HG03066 (cell line): ENCODE results near the gene PALM.

Source experiments
- ATAC-seq: cut with Tn5 transposase; IDR thresholded peaks from one replicate; pipeline ENCODE4 v1.9.1; 2021; ENCODE audit warnings: low read depth; ENCODE audit not compliant: unreplicated experiment

PALM gene

DNA sequence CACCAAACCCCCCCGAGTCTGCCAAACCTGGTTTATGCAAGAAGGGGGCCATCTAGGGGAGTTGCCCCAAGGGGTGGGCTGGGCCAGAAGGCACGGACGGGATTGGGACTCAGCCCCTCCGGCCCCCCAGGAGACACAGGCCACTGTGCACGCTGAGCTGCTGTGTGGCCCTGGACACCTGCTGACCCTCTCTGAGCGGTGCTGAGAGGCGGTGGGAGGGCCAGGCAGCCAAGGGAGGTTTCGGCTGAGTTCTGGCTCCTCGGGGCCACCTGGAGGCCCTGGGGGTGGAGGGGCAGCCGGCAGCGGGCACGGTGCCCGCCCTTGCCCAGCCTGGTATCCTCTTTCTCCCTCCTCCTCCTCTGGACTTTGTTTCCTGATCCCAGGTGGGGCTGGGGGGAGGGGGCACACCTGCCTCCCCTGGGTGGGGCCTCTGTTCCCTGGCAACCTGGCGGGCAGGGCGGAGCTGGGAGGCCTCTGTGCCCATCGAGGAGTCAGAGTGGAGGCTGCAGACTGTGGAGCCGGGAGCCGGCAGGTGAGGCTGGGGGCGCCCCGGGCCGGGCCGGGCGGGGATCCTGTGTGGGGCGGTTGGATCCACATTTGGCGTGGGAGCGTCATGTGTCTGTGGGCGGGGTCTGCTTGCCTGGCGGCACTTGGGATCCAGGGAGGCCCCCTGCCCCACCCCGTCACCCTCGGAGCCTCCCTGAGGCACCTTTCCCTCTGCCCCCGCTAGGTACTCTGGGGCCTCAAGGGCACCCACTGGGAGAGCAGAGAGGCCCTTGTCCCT lies 42.1 kb downstream of the PALM start, which contains the start of gene MISP:
Gene MISP (plus strand): TSS at position 473 of the 784 bp plus-strand sequence. CDS start 5,835 bp downstream, outside the sequence.
- no peak for ATAC-seq

DNA sequence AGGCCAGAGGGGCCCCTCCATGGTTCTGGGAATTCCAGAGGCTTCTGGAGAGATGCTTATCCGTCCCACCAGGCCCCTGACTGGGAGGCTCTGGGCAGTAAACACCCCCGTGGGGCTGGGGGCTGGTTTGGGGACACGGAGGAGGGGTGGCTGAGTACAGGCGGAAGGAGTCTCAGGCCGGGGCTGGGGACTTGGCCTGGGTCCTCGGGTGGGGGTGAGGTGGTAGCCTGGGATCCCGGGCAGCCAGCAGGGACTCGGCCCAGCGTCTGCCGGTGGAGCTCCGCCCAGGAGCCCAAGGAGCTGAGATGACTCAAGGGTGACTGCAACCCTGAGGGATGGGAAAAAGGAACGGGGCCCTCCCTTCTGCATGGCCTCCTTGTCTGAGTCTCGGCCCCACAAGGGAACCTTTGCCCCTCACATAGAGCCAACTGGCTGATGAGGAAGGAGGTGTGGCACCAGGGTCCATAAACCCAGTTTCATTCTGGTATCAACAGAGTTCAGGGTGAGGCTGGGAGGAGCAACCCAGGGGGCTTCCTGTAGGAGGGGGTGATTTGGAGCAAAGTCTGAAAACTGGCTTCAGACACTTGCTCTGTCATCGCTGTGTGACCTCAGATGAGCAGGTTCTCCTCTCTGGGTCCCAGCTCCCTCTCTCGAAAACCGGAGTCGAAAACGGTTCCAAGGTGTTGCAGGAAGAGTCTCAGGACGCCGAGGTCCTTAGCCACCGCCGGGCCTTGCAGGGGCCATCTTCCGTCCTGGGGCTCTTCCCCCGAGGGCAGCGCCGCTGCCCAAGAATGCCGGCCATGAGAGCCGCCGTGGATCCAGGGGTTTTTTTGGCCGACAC lies 43.0 kb downstream of the PALM start:
- ATAC-seq = no peak

DNA sequence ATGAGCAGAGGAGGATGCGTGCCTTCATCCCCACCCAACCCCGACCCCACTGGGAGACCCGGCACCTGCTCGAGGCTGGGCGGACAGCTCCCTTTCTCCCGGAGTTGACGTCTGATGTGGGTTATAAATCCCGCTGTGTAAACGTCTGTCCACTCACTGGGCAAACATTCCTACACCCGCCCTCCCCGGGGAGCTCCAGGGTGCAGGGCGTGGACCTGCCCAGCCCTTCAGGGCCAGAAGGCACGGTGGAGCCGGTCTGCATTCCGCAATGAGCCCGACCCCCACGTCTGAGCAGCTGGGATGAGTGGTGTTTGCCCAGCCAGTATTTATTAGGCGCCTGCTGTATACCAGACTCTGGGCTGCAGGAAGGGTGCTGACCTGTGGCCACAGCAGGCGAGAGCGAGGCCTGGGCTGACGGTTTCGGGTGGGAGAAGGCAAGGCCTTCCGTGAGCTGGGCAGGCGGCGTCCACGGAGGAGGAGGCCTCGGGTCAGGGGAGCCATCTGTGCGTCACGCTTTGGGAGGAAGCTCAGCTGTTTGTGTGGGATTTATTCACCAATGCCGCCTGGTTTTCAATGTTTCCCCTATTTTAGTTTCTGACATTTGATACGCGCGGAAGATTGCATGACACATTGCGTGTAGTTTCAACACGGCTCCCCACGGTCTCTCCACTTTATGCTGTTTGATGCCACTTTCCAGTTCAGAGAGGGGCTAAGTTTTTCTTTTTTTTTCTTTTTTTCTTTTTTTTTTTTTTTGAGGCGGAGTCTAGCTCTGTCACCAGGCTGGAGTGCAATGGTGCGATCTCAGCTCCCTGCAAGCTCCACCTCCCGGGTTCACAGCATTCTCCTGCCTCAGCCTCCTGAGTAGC lies 44.1 kb downstream of the PALM start:
- no peak for ATAC-seq

DNA sequence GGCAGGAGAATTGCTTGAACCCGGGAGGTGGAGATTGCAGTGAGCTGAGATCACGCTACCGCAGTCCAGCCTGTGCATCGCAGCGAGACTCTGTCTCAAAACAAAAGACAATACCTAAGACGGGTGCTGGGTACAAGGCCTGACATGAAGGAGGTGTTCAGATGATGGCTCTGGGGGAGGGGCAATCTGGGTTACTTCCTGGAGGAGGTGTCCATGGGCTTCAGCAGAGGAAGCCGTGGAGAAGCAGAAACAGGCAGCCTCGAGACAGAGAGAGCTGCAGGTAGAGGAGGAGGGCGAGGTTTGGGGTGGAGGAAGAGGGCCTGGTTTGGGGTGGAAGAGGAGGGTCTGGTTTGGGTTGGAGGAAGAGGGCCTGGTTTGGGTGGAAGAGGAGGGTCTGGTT lies 45.8 kb downstream of the PALM start:
- no peak for ATAC-seq

DNA sequence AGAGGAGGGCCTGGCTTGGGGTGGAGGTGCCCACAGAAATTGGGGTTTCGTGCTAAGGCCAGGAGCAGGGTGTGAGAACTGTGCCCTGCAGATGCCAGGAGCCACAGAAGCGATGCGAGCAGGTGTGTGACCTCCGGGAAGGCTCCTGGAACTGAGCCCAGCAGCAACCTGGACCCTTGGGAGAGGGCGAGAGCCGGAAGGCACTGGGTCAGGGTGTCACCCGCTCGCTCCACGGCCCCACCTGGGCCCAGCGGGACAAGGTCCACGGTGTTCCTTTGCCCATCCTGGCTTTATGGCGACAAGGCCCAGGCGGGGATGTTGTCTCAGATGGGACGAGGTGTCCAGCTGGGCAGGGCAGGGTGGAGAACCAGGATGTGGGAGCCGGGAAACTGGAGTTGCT lies 46.3 kb downstream of the PALM start:
- no peak for ATAC-seq

DNA sequence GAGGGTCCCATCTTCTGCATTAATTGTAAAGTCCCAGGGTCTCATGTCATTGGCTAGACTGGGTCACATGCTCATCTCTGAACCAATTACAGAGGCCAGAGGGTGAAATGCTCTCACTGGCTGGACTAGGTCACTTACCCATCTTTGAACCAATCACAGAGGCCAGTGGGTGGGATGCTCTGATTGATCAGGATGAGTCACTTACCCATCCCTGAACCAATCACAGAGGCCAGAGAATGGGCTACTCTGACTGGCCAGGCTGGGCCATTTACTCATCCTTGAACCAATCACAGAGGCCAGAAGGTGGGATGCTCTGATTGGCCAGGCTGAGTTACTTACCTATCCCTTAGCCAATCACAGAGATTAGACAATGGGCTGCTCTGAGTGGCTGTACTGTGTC lies 47.5 kb downstream of the PALM start:
- no peak for ATAC-seq

DNA sequence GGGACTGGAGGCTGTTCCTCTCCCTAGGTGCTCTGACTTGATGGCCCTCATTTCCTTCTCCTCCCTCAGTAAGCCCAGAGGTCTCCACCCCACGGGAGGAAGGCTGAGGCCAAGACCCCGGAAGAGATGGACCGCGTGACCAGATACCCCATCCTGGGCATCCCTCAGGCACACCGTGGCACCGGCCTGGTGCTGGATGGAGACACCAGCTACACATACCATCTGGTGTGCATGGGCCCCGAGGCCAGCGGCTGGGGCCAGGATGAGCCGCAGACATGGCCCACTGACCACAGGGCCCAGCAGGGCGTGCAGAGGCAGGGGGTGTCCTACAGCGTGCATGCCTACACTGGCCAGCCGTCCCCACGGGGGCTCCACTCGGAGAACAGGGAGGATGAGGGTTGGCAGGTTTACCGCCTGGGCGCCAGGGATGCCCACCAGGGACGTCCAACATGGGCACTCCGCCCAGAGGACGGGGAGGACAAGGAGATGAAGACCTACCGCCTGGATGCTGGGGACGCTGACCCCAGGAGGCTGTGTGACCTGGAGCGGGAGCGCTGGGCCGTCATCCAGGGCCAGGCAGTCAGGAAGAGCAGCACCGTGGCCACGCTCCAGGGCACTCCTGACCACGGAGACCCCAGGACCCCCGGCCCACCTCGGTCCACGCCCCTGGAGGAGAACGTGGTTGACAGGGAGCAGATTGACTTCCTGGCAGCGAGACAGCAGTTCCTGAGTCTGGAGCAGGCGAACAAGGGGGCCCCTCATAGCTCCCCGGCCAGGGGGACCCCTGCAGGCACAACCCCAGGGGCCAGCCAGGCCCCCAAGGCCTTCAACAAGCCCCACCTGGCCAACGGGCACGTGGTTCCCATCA lies 48.3 kb downstream of the PALM start:
- no peak for ATAC-seq

DNA sequence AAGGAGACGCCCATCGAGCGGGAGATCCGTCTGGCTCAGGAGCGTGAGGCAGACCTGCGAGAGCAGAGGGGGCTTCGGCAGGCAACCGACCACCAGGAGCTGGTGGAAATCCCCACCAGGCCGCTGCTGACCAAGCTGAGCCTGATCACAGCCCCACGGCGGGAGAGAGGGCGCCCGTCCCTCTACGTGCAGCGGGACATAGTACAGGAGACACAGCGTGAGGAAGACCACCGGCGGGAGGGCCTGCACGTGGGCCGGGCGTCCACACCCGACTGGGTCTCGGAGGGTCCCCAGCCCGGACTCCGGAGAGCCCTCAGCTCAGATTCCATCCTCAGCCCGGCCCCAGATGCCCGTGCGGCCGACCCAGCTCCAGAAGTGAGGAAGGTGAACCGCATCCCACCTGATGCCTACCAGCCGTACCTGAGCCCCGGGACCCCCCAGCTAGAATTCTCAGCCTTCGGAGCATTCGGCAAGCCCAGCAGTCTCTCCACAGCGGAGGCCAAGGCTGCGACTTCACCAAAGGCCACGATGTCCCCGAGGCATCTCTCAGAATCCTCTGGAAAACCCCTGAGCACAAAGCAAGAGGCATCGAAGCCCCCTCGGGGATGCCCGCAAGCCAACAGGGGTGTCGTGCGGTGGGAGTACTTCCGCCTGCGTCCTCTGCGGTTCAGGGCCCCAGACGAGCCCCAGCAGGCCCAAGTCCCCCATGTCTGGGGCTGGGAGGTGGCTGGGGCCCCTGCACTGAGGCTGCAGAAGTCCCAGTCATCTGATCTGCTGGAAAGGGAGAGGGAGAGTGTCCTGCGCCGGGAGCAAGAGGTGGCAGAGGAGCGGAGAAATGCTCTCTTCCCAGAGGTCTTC lies 49.3 kb downstream of the PALM start:
- no peak for ATAC-seq

DNA sequence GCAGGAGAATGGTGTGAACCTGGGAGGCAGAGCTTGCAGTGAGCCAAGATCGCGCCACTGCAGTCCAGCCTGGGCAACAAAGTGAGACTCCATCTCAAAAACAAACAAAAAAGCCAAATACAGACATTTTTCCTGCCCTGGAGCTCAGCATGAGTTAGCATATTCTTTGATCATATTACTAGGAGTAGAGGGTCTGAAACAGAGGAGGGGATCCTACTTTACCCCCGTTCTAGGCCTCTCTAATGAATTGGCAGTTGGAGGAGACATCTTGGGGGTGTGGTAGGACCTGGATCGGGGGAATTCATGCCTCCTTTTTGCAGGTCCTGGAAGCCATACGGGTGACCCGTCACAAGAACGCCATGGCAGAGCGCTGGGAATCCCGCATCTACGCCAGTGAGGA lies 54.4 kb downstream of the PALM start:
- no peak for ATAC-seq

DNA sequence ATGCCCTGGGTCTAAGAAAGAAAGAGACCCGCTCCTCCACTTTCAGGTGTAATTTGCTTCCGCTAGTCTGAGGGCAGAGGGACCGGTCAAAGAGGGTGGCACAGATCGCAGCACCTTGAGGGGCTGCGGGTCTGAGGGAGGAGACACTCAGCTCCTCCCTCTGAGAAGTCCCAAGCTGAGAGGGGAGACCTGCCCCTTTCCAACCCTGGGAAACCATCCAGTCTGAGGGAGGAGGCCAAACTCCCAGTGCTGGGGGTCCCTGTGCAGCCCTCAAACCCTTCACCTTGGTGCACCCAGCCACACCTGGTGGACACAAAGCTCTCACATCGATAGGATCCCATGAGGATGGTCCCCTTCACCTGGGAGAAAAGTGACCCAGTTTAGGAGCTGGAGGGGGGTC lies 55.1 kb downstream of the PALM start:
- no peak for ATAC-seq

DNA sequence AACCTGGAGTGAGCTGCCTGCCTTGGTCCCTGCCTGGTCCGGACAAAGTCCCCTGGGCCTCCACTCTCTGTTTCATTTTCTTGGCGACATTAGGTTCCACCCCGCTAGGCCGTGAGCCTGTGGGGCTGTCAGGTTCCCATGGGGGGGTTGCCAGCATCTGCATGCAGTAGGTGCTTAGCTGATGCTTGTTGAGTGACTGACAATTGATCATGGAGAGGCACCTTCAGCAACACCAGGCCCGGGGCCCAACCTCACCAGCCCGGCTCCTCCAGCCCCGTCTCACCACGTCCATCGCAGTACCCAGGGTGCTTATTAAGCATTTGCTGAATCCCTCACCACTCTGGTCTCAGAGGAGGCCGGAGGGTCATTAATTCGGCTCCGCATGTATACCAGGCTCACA lies 55.6 kb downstream of the PALM start:
- no peak for ATAC-seq

DNA sequence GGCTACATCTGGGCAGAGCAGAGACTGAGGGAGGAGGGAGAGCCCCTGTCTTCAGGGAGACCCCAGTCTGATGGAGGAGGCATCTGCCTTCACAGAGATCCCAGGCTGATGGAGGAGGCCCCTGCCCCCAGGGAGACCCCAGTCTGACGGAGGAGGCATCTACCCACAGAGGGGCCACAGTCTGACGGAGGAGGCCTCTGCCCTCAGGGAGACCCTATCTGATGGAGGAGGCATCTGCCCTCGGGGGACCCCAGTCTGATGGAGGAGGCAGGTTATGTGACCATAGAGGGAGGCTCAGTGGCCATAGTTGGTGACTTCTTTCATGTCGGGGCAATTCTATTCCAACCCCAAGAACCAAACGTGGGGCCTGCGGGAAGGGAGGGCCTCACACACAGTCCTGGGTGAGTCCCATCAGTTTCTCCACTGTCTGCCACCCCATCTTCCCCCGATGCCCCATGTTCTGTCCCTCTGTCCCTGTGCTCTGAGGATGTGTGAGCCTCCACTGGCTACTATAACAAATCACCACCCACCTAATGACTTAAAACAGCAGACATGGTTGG lies 56.5 kb downstream of the PALM start:
- no peak for ATAC-seq

DNA sequence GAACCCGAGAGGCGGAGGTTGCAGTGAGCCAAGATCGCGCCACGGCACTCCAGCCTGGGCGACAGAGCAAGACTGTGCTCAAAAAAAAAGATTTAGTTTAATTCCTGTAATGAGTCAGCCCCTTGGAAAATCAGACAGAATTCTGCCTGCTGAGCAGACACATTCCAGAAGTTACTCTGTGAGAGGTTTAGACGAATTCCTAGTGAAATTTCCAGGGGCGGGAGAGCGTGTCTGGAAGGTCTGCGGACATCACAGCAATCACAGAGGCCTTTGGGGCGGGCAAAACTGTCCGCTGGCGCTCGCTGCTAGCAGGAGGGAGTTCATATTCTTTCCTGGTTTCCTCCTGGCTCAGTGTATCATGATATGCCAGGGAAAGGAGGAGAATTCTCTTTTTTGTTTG lies 59.7 kb downstream of the PALM start:
- no peak for ATAC-seq

DNA sequence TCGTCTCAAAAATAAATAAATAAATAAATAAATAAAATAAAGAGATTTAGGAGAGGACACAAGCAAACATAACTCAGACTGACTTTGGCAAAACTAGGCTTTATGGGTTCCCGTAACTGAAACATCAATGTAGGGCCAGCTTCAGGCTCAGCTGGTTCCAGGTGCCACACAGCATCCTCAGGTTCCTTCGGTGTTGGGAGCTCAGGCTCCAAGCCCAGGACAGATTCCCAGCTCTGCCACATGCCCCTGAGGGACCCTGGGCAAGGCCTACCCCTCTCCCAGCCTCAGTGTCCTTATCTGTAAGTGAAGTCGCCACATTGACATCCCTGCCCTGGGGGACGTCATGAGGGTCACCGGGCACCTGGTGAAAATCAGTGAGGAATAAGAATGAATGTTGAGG lies 60.9 kb downstream of the PALM start:
- no peak for ATAC-seq

DNA sequence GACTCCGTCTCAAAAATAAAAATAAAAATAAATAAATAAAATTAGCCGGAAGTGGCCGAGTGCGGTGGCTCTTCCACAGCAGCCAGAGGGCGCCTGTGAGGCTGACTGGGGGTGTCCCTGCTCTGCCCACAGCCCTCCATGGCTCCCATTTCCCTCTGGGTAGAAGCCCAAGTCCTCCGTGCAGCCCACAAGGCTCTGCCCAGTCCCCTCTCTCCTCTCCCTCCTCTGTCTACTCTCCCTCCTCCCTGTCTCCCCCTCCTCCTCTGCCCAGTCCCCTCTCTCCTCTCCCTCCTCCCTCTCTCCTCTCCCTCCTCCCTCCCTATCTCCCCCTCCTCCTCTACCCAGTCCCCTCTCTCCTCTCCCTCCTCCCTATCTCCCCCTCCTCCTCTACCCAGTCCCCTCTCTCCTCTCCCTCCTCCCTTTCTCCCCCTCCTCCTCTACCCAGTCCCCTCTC lies 62.6 kb downstream of the PALM start:
- no peak for ATAC-seq

DNA sequence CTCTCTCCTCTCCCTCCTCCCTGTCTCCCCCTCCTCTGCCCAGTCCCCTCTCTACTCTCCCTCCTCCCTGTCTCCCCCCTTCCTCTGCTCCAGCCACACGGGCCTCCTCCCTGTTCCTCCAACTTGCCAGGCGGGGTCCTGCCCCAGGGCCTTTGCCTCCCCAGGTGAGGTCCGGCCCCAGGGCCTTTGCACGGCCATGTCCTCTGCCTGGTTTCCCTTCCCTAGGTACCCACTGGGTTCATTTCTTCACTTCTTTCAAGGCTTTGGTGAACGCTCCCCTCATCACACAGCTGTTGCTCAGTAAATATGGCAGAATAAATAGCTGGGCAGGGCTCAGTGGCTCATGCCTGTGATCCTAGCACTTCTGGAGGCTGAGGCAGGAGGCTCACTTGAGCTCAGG lies 63.3 kb downstream of the PALM start:
- no peak for ATAC-seq

DNA sequence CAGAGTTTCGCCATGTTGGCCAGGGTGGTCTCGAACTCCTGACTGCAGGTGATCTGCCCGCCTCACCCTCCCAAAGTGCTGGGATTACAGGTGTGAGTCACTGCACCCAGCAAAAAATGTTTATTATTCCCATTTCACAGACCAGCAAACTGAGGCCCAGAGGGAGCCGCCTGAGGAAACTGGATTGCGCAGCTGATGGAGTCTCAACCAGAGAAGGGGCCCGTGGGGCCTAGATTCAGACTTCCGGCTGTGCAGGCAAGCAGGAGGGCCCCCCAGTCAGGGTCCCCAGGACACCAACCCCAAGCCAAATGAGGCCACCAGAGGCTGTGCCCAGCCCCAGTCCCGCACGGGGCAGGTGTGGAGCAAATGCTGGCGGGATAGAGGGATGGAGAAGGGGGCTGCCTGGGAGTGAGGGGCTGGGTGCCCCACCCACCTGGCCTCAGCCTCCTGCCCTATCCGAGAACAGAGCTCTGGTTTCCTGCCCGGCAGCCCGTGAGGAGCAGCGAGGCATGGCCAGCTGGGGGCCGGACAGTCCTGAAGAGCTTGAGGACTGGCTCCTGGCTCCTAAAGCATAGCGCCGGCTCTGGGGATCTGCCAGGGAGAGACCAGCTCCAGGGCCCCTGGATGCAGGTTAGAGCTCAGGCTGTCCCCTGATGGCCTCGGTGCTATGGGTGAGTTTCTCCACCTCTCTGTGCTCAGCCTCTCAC lies 64.1 kb downstream of the PALM start:
- no peak for ATAC-seq

DNA sequence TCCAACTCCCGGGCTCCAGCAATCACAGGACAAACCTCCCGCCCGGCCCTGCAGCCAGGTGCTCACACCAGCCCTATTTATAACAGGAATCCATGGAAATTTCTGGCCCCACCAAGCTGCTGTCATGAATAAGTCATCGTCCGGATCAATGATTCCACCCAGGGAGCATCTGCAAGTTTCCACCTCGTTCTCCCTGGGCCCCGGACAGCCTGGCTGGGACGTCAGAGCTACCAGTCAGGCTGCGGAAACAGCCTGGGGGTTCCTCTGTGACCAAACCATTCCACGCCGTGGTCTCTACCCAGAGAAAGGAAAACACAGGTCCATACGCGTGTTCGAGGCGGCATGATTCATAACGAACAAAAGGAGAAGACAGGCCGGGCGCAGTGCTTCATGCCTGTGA lies 67.8 kb downstream of the PALM start:
- no peak for ATAC-seq
